K562 (cell line): Measurements from ENCODE around the gene IRF4. TPM values are rescaled to one million over a fixed set of nuclear protein-coding genes. Genes with fewer than 3 reads are reported as not detected.

Experiments used
- ATAC-seq: fragments of 200-7000 bp; cut with Tn5 transposase; 3 replicates; pipeline ENCODE4 v1.9.1; 2020; ENCODE audit warnings: moderate library complexity
- BruUV-seq: library from RNA; stranded (reverse); fragments of 400-500 nt; replicated peaks from 2 replicates; lab custom pipeline; 2021; lab: Mats Ljungman, UMichigan
- CTCF ChIA-PET: fragments of 300-600 bp; formaldehyde crosslinking; extraction: SDS; loops from one replicate; lab custom pipeline; 2021; ENCODE audit warnings: low intra/inter-chr PET ratio; lab: Yijun Ruan, JAX
- POLR2A ChIA-PET: fragments of 300-600, 350-650 bp; sonication (Branson Sonifier 250); formaldehyde crosslinking; extraction: SDS; loops from one replicate; lab custom pipeline; 2021; ENCODE audit warnings: antibody characterized with exemption, inconsistent platforms; lab: Yijun Ruan, JAX
- DNase-seq, 4 experiments: peaks; one replicate each; pipeline versions ENCODE4 v3.0.0 to v3.0.0-alpha.2; 2011 to 2018; ENCODE audit warnings: low spot score in 3 of 4, mixed read lengths in 3 of 4; ENCODE audit errors: extremely low read depth in 1 of 4
- FAIRE-seq: peaks from 2 replicates; lab custom pipeline; 2011; peaks lifted over from hg19 to GRCh38; lab: Jason Lieb, UNC
- H2AFZ ChIP-seq: 2 replicates; pipeline ENCODE4 v1.6.0; 2011; ENCODE audit warnings: low read depth, low read length, control low read depth, inconsistent platforms
- H3K27ac ChIP-seq: fragments of 200-600 bp; 3 replicates; pipeline ENCODE4 v1.8.0; 2011; ENCODE audit warnings: low read depth, mild to moderate bottlenecking, control low read depth, inconsistent platforms, low read length, moderate library complexity, mixed read lengths; ENCODE audit errors: extremely low read depth
- H3K27me3 ChIP-seq, 2 experiments: fragments of 300-600 bp in 1 of 2; 2 replicates in 1 of 2; 3 replicates in 1 of 2; pipeline versions ENCODE4 v1.6.0 to v1.8.0; 2011; ENCODE audit warnings: inconsistent platforms in 2 of 2, low read length in 2 of 2, mild to moderate bottlenecking in 1 of 2, mixed read lengths in 1 of 2, moderate library complexity in 1 of 2; ENCODE audit not compliant: control insufficient read depth in 2 of 2, insufficient read depth in 2 of 2
- H3K36me3 ChIP-seq: fragments of 300-600 bp; 3 replicates; pipeline ENCODE4 v1.8.0; 2011; ENCODE audit warnings: mild to moderate bottlenecking, low read length, inconsistent platforms; ENCODE audit not compliant: control insufficient read depth, insufficient read depth
- H3K4me1 ChIP-seq, 2 experiments: fragments of 200-600 bp in 1 of 2; replicated peaks in 1 of 2; 2 replicates in 1 of 2; 3 replicates in 1 of 2; pipeline versions ENCODE4 v1.5.1 to v1.8.0; 2011; ENCODE audit warnings: inconsistent platforms in 2 of 2, low read length in 2 of 2, mild to moderate bottlenecking in 1 of 2, mixed read lengths in 1 of 2, moderate library complexity in 1 of 2; ENCODE audit not compliant: control insufficient read depth in 2 of 2, insufficient read depth in 2 of 2
- H3K4me2 ChIP-seq: 2 replicates; pipeline ENCODE4 v1.6.1; 2011; ENCODE audit warnings: low read length, control low read depth, inconsistent platforms, mixed read lengths; ENCODE audit not compliant: insufficient read depth
- H3K4me3 ChIP-seq: fragments of 200-600 bp; sonication (generic), shearing (Covaris generic); 2 replicates; pipeline ENCODE4 v1.5.1; 2016; ENCODE audit warnings: control low read depth, inconsistent platforms
- H3K79me2 ChIP-seq: fragments of 200-600 bp; 3 replicates; pipeline ENCODE4 v1.8.0; 2011; ENCODE audit warnings: low read length, inconsistent platforms; ENCODE audit not compliant: control insufficient read depth, insufficient read depth
- H3K9ac ChIP-seq, 2 experiments: 2 replicates each; pipeline versions ENCODE4 v1.6.0 to v1.6.1; 2011; ENCODE audit warnings: low read depth in 2 of 2, low read length in 2 of 2, control low read depth in 1 of 2, inconsistent platforms in 1 of 2, mild to moderate bottlenecking in 1 of 2, mixed read lengths in 1 of 2; ENCODE audit not compliant: insufficient read depth in 1 of 2
- H3K9me1 ChIP-seq: one replicate; pipeline ENCODE4 v1.6.0; 2011; ENCODE audit warnings: inconsistent platforms, mild to moderate bottlenecking, low read length, moderate library complexity; ENCODE audit not compliant: control insufficient read depth, insufficient read depth
- H3K9me3 ChIP-seq: replicated peaks from 2 replicates; pipeline ENCODE4 v1.5.1; 2011; ENCODE audit warnings: low read depth, low read length, inconsistent platforms; ENCODE audit not compliant: control insufficient read depth, insufficient read depth
- H4K20me1 ChIP-seq: replicated peaks from 2 replicates; pipeline ENCODE4 v1.6.1; 2011; ENCODE audit warnings: low read length, inconsistent platforms, mixed read lengths; ENCODE audit not compliant: control insufficient read depth, insufficient read depth
- ASH1L ChIP-seq: fragments of 450-650 bp; IDR thresholded peaks from 2 replicates; pipeline ENCODE4 v1.6.1; 2018; ENCODE audit warnings: borderline replicate concordance, mild to moderate bottlenecking, low read depth; ENCODE audit not compliant: partially characterized antibody
- ATF2 ChIP-seq: sonication (generic); formaldehyde crosslinking; IDR thresholded peaks from 2 replicates; pipeline ENCODE4 v1.8.1; 2022; ENCODE audit warnings: missing genetic modification reagents
- CGGBP1 ChIP-seq: fragments of 250-450 bp; sonication (Bioruptor Pico); IDR thresholded peaks from 2 replicates; pipeline ENCODE4 v1.9.0; 2021; ENCODE audit warnings: mild to moderate bottlenecking
- ETV6 ChIP-seq, 3 experiments: fragments of 150-350 bp in 1 of 3; sonication (generic) in 1 of 3; formaldehyde crosslinking in 1 of 3; IDR thresholded peaks; 2 replicates each; pipeline versions ENCODE4 v1.6.1 to v1.8.0; 2014 to 2022; ENCODE audit warnings: borderline replicate concordance in 2 of 3, low read depth in 2 of 3, antibody characterized with exemption in 1 of 3, low read length in 1 of 3, mild to moderate bottlenecking in 1 of 3, missing genetic modification reagents in 1 of 3
- EWSR1 ChIP-seq: fragments of 450-650 bp; IDR thresholded peaks from 2 replicates; pipeline ENCODE4 v1.6.1; 2018; ENCODE audit warnings: borderline replicate concordance, mild to moderate bottlenecking, low read depth, moderate library complexity; ENCODE audit not compliant: partially characterized antibody
- GABPA ChIP-seq: fragments of 200-800 bp; sonication (Bioruptor generic); conservative IDR thresholded peaks from 2 replicates; pipeline ENCODE4 v1.6.1; 2016; ENCODE audit warnings: low read depth, missing genetic modification characterization, missing compliant biosample characterization
- GTF2A2 ChIP-seq: IDR thresholded peaks from 2 replicates; pipeline ENCODE4 v1.6.1; 2016; ENCODE audit warnings: mild to moderate bottlenecking, missing genetic modification characterization, missing compliant biosample characterization
- HDAC1 ChIP-seq, 2 experiments: fragments of 450-650 bp; IDR thresholded peaks; 2 replicates each; pipeline ENCODE4 v1.6.1; 2016 to 2017; ENCODE audit warnings: inconsistent platforms in 1 of 2, mild to moderate bottlenecking in 1 of 2, moderate library complexity in 1 of 2
- NR4A1 ChIP-seq, 2 experiments: fragments of 250-450 bp in 1 of 2; fragments of 450-650 bp in 1 of 2; sonication (Bioruptor Pico) in 1 of 2; IDR thresholded peaks; 2 replicates each; pipeline versions ENCODE4 v1.4.0 to v1.6.1; 2016 to 2020; ENCODE audit warnings: mild to moderate bottlenecking in 2 of 2, missing compliant biosample characterization in 1 of 2, missing genetic modification characterization in 1 of 2, moderate library complexity in 1 of 2
- RCOR1 ChIP-seq, 2 experiments: IDR thresholded peaks; 2 replicates each; pipeline ENCODE4 v1.6.1; 2012; ENCODE audit warnings: low read depth in 2 of 2, low read length in 2 of 2, borderline replicate concordance in 1 of 2, improper control_type of control experiment in 1 of 2
- SAFB2 ChIP-seq: fragments of 200-400 bp; formaldehyde crosslinking; IDR thresholded peaks from 2 replicates; pipeline ENCODE4 v1.6.1; 2018; ENCODE audit warnings: borderline replicate concordance, low read length, low read depth, moderate library complexity; ENCODE audit not compliant: severe bottlenecking
- SNAPC5 ChIP-seq: fragments of 250-450 bp; sonication (Bioruptor Pico); IDR thresholded peaks from 2 replicates; pipeline ENCODE4 v1.8.0; 2021; ENCODE audit warnings: moderate library complexity, mild to moderate bottlenecking, inconsistent platforms
- TBL1XR1 ChIP-seq, 2 experiments: IDR thresholded peaks; 2 replicates each; pipeline ENCODE4 v1.6.1; 2012; ENCODE audit warnings: improper control_type of control experiment in 2 of 2, low read length in 2 of 2, mild to moderate bottlenecking in 1 of 2
- ZFP1 ChIP-seq: fragments of 450-650 bp; formaldehyde crosslinking; IDR thresholded peaks from 2 replicates; pipeline ENCODE4 v1.4.0; 2020; ENCODE audit warnings: mild to moderate bottlenecking, mixed read lengths
- ZNF212 ChIP-seq: fragments of 450-650 bp; formaldehyde crosslinking; IDR thresholded peaks from 2 replicates; pipeline ENCODE4 v1.4.0; 2020; ENCODE audit warnings: mild to moderate bottlenecking
- ZNF449 ChIP-seq: fragments of 250-450 bp; sonication (Bioruptor Pico); IDR thresholded peaks from 2 replicates; pipeline ENCODE4 v1.8.0; 2022; ENCODE audit warnings: moderate library complexity, mild to moderate bottlenecking, inconsistent platforms
- WGBS: fragments of 100-300 bp; shearing (Covaris generic); methylation state at CpG from one replicate; pipeline ENCODE4 v1.1.6; 2016; ENCODE audit warnings: low coverage, mixed read lengths; ENCODE audit not compliant: insufficient coverage; ENCODE audit errors: missing lambda C conversion rate; 5-methylcytosine and 5-hydroxymethylcytosine counted together
- in situ Hi-C: fragments of 300-500 bp; cut with MboI; formaldehyde crosslinking; loops from 4 replicates; pipeline ENCODE4 v1.15.0; 2018; ENCODE audit warnings: inconsistent platforms, mixed read lengths
- intact Hi-C: fragments of 100-400 bp; cut with micrococcal nuclease; formaldehyde crosslinking; loops from 2 replicates; pipeline ENCODE4 v1.14.2; 2022
- polyA plus RNA-seq, 8 experiments: library from polyadenylated mRNA; depleted of rRNA in 4 of 8; stranded (reverse) in 5 of 8; unstranded in 3 of 8; fragments of >200 nt; fragmentation: Nextera tagmentation in 2 of 8; fragmentation: Illumina TruSeq in 1 of 8; extraction: Ambion mirVana in 2 of 8; extraction: Trizol in 1 of 8; gene quantifications; 2 replicates each; pipeline versions ENCODE4 v1.2.1 to v1.2.3, GENCODE V29; 2011 to 2014; ENCODE audit warnings: inconsistent platforms in 1 of 8, missing spikeins in 1 of 8
- total RNA-seq, 7 experiments: library from RNA; depleted of rRNA in 6 of 7; stranded (reverse); fragments of >200 nt in 6 of 7; fragmentation: Illumina TruSeq in 2 of 7; extraction: Trizol in 2 of 7; gene quantifications; 2 replicates each; pipeline versions ENCODE4 v1.2.1 to v1.2.3, GENCODE V29; 2011 to 2021; ENCODE audit warnings: low replicate concordance in 1 of 7

The IRF4 gene
- total and polyA plus RNA-seq, 9 of the 15 experiments (the other 6 are each of a cell fraction or from before 2014, with no cell fraction given): 0.05 to 0.33 (median 0.09) TPM; not detected in 6

GRCh38 chr6:346386-347030, 45.0 kb upstream of the IRF4 start (continued):
- TF ChIP-seq CGGBP1 (CRISPR knock-in tag) (no peak), ZNF212 (CRISPR knock-in tag) (no peak), RCOR1 (IDR thresholded peaks at IDR 0.05; ENCODE audit: borderline replicate concordance in 1 of 2, low read depth in 2 of 2, low read length in 2 of 2) (no peak)
- TF ChIP-seq, all 486 proteins: peak for 0

GRCh38 chr6:347232-347631, 44.3 kb upstream of the IRF4 start:
- Histone ChIP-seq H4K20me1 (no peaks in the 10 kb centered on the region; the same call in 1 of the 2 replicates), H3K9me3 (no peaks in the 10 kb centered on the region), H3K27ac (no peak overlapping the region), H3K4me2 (no peak overlapping the region), H3K9ac (no peak overlapping the region), H3K36me3 (no peaks in the 10 kb centered on the region), H2AFZ (no peak overlapping the region), H3K4me3 (no peak overlapping the region), H3K27me3 (peaks cover 0 to 16% of the 10 kb centered on the region in 2 experiments; a peak in 3 of 5 replicates), H3K9me1 (no peaks in the 10 kb centered on the region), H3K4me1 (peaks cover 0 to 2% of the 10 kb centered on the region in 2 experiments; a peak in 1 of 5 replicates), H3K79me2 (no peaks in the 10 kb centered on the region)
- CTCF ChIA-PET: no interaction called here
- intact Hi-C loops (no loop called here), in situ Hi-C loops (no loop called here)
- FAIRE-seq (no peak), ATAC-seq (no peak), DNase-seq (no peak)
- no TSS peak for BruUV-seq
- POLR2A ChIA-PET: no interaction called here
- WGBS: 28% methylated on average over 4 of the region's 4 CpGs
- TF ChIP-seq ASH1L (no peak), ZNF449 (CRISPR knock-in tag) (no peak), NR4A1 (CRISPR knock-in tag; IDR thresholded peaks at IDR 0.05) (no peak), NR4A1 (tag; IDR thresholded peaks at IDR 0.05) (no peak), TBL1XR1 (IDR thresholded peaks at IDR 0.05; ENCODE audit: low read length in 2 of 2) (no peak), ZFP1 (CRISPR knock-in tag) (no peak), SNAPC5 (CRISPR knock-in tag) (no peak), ATF2 (CRISPR knock-in tag) (no peak), GTF2A2 (tag) (no peak), EWSR1 (no peak), HDAC1 (IDR thresholded peaks at IDR 0.05) (no peak), ETV6 (IDR thresholded peaks at IDR 0.05; ENCODE audit: borderline replicate concordance in 1 of 2, low read depth in 2 of 2, low read length in 1 of 2) (no peak), ETV6 (CRISPR knock-in tag; IDR thresholded peaks at IDR 0.05; ENCODE audit: borderline replicate concordance) (no peak), GABPA (no peak), SAFB2 (no peak)
